Coronary artery (tissue), 2 donors: Measurements from ENCODE around the gene CAMTA1.

Source experiments
- DNase-seq: peaks from one replicate; pipeline ENCODE4 v3.0.0-alpha.2; 2017; ENCODE audit warnings: low spot score
- H3K27ac ChIP-seq, 2 donors: fragments of 200-600 bp; sonication (generic); one replicate each; pipeline ENCODE4 v1.5.1; 2016 to 2019
- H3K4me3 ChIP-seq: fragments of 200-600 bp; sonication (generic); 2 replicates; pipeline ENCODE4 v1.5.1; 2016; ENCODE audit warnings: mild to moderate bottlenecking, moderate library complexity
- CTCF ChIP-seq: fragments of 200-600 bp; sonication (generic); IDR thresholded peaks from one replicate; pipeline ENCODE4 v1.5.1; 2019; ENCODE audit warnings: antibody characterized with exemption

Gene CAMTA1

GRCh38 chr1:7447736-7448135 lies 662.5 kb downstream of the CAMTA1 start:
- no peak for DNase-seq
- no peak for TF ChIP-seq CTCF
- H3K27ac ChIP-seq = no peak overlapping the region
- no peak overlapping the region for H3K4me3 ChIP-seq

- no peak for DNase-seq
- TF ChIP-seq CTCF = no peak
- Histone ChIP-seq H3K27ac (no peak overlapping the region), H3K4me3 (no peak overlapping the region)
Observed at GRCh38 chr1:7448986-7449385, 663.7 kb downstream of the CAMTA1 start.

GRCh38 chr1:7449750-7450149 lies 664.5 kb downstream of the CAMTA1 start:
- H3K4me3 ChIP-seq = no peak overlapping the region
- TF ChIP-seq CTCF = no peak
- no peak for DNase-seq
- no peak overlapping the region for H3K27ac ChIP-seq

- H3K4me3 ChIP-seq = no peak overlapping the region
- H3K27ac ChIP-seq = no peak overlapping the region
- TF ChIP-seq CTCF = no peak
- DNase-seq = no peak
Observed at GRCh38 chr1:7450838-7451237, 665.6 kb downstream of the CAMTA1 start.

- Histone ChIP-seq H3K4me3 (no peak overlapping the region), H3K27ac (no peak overlapping the region)
- no peak for TF ChIP-seq CTCF
- DNase-seq = no peak
Observed at GRCh38 chr1:7453038-7453437, 667.8 kb downstream of the CAMTA1 start.

GRCh38 chr1:7454052-7454815 lies 669.0 kb downstream of the CAMTA1 start:
- no peak for TF ChIP-seq CTCF
- no peak overlapping the region for H3K27ac ChIP-seq
- DNase-seq = no peak
- no peak overlapping the region for H3K4me3 ChIP-seq
